ENCODE measurements around the gene CTNNA3.

The CTNNA3 gene

DNA sequence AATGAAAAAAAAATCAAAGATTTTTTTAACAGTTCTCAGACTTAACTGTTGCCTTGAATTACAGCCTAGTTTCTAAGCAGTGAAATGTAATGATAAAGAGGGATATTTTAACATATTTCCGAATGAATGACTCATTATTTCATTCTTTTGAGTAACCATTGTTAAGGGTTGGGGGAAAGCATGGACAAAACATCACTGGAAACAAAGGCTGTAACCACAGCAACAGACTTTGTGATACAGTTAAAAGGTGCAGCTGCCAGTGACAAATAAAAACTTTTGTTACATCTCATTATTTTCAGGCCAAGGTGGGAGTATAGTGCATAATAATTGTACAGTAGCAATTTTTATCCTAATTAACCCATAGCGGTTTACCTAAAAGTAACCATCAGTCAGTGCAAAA lies 597.5 kb downstream of the CTNNA3 start:
- DNase-seq = no peak

DNA sequence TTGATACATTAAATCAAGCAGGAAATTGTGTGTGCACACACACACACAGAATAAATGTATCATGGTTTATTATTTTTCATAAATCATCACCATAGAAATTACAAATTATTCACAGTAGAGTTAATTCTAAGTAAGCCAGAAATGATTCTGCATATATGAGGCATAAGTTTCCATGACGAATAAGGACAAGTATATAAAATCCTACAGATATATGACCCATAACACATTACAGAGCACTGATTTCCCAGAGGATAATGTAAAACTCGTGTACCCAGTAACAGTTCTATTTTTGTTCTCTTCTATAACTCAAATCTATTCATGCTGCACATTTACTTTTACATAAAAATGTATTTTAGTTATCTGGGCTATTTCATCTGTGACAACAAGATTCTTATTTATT lies 600.5 kb downstream of the CTNNA3 start:
- no peak for DNase-seq

DNA sequence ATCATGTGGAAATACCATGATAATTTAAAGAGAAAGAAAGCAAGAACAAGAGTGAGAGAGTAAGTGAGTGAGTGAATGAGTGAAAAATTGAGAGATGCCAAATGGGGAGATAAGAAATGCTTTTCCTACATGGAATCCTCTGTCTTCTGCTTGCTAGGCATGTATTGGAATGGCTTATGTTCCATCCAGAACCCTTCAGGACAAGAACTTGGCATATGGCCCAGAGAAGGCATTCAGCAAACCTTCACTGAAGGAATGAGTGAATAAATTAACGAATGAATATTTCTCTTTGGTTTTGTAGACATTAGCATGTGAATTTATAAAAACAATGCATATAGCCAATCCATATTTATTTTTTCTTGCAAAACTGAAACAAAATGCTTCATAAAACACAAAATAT lies 608.0 kb downstream of the CTNNA3 start:
- no peak for DNase-seq

DNA sequence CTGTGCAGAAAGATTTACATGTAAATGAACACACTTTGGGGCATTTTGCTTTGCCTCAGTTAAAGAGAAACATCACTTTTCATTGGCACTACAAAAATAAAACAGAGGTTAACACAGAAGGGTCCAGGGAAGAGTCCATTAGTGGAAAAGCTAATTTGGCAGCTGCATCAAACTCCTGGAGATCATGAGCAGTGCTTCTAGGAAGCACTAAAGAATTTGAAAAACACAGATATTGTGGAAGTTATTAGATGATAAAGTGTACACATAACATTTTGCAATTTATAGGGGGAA lies 608.9 kb downstream of the CTNNA3 start:
- no peak for DNase-seq

DNA sequence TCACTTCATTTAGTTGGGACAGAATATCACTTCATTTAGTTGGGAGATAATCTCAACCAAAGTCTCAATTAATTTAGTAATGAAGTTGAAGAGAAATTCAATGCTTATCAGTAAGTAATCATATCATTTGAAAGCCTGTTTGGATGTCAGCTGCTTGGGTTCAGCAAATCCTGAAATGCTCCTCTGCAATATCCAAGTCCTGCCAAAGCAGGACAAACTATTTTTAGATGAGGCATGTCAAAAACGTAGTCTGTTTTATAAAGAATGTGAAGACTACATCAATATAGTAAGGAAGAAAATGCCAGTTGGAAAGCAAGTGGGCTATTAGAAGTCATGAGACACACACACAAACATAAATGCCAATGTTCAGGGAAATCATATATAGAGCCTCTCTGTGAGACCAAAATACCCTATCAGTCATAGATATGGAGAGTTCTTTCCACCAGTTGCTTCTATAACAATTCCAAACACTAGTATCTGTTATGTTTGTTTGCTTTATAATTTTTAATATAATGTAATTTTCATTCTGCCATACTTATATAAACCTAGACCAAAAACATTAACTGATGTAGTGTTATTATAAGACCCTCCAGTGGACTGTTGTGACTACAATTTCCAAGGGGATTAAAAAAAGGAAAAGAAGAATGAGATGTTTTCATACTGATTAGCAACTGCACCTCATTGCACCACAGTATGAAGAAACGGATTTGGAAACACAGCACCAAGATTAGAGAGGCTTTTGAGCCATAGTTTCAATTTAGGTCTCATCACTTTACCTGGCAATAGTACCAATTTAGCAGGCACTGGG lies 609.5 kb downstream of the CTNNA3 start:
- no peak for DNase-seq

DNA sequence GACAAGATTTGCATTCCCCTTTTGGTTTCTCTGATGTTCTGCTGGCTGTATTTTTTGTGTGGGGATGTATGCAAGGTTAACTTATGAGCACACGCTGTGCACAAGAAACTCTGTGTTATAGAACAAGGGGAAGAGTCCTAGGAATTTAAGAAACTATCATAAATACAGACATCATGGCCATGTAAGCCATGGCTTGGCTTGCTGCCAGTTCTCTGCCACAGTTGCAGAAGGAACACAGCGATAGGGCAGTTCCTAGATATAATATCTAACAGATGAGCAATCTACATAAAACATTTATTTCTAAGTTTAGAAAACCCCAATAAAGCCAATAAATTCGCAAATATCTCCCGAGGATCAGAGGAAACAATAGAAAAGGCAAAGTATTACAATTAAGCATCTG lies 616.9 kb downstream of the CTNNA3 start:
- no peak for DNase-seq

DNA sequence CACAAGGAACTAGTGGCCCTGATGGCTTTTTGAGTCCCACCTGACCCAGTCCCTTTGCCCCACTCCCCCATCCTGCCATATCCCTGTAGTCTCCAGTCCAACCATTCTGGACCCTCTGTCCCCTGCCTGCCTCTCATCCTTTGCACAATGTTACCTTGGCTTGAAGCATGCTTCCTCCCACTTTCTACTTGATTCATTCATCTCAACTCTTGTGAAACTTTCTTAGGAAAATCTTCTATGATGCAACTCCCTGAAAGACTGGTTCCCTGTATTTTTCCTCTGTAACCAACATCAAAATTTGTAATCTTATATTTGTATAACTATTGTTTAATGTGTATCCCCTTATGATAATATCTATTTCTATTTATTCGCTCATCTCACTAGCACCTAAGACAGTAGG lies 618.6 kb downstream of the CTNNA3 start:
- DNase-seq = no peak

DNA sequence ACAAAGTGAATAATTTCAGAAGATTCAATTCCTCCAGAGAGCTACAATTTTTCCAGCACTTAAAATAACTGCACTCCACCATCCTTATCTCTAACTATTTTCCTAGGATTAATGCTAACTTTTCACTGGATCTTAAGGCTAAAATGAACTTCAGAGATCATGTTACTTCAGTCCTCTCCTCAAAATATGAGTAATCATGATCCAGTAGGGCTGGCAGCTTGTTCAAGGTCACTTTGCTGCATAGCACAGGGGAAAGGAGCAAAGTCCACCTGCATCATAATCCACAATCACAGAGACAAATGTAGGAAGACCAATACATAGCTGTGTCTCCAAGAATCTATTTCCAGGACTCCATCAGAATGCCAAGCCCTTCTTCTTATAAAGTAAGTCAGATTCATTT lies 619.9 kb downstream of the CTNNA3 start:
- no peak for DNase-seq

DNA sequence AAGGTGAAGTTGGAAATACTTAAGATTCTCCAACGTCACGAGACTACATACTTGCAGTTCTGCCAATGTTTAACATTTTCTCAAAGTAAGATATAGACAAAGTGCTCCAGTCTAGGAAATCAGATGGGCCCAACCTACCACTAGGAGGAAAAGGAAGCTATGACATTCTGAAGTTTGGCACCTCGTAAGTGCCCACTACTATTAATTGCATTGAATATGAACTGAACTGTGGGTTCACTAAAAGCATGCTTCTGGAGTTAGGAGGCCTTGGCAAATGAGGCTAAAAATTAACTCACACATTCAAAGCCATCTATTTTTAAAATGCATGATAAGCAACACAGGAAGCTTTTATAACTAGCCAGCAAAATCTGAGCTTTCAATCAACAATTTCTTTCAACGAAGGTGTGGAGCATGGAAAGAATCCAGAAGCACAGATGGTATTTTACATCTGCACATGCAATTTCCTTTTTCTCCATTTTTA lies 620.5 kb downstream of the CTNNA3 start:
- no peak for DNase-seq

DNA sequence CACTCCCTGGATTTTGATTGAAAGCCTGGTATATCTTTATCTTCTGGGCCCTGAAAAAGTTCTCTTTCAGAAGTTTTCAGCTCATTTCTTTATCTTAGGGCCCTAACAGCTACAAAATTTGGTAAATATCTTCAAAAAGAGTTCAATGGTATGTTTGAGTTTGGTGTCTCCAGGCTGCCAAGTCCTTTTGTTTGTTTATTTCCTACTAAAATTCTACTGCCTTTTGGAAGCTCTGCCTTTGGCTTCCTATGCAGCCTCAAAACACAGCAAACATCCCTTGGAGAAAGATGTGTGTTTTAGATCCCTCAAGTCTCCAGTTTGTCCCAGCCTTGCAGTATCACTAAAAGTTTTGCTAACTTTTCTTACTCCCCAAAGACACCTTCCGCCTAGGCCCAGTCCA lies 623.3 kb downstream of the CTNNA3 start:
- no peak for DNase-seq

DNA sequence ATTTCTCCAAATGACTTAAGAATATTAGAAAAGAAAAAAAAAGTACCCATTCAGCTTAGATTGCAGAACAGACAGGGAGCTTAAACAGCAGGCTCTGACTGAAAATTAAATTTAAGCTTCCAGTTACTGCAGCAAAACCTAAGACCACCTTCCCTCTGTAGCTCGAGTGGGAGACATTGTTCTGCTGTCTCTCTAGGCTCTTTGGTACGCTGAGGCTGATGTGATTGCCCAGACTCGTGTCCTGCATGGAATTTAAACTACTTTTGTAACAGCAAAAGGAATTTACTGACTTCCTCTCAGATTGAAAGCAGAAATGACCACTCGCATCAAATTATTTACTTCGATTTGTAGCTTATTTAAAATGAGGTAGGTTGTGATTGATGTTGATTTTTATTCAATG lies 645.6 kb downstream of the CTNNA3 start:
- no peak for DNase-seq

DNA sequence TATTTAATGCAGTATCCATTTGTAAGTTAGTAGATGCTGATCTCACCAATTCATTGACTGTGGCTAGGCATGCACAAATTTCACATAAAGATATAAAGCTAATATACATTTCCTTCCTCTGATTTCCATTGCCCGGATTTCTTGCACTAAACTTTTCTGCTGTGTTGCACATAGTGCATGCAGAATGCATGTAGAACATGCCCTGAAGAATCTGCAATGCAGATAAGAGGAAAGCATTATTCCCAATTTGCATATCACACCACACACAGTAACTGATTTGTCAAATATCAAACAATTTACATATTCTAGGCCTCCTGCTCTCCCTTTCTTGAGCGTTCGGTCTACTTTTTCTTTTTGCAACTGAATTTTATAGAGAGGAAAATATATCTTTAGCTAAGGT lies 646.0 kb downstream of the CTNNA3 start:
- no peak for DNase-seq

DNA sequence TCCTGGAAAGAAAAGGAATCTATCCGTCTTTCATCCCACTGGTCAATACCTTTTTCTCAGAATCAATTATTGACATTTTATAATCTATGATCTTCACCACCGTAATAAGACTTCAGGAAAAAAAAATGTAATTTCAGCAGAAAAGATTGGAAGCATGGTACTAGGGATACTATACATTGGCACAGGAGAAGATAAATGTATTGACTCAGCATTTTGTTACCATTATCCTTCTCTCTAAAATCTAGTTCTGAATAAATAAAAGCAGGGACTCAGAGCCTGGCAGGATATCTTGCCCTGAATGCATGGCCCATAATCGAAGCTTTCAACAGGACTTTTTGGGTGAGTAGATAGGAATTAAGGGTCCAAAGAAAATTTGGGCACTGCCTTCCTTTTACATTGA lies 649.5 kb downstream of the CTNNA3 start:
- DNase-seq = no peak

DNA sequence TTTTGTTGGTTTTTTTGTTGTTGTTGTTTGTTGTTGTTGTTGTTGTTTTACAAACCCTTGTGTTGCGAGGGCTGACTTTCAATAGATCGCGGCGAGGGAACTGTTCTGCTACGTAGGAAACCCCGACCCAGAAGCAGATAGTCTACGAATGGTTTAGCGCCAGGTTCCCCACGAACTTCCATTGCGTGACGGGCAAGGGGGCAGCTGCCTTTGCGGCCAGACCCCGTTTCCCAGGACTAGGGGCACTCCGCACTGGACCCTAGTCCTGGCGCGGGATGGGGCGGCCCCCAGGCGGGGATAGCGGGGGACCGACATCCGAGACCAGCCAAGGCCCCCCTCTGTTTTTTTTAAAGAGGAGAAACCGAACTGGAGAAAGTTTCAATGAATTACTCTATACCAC lies 650.6 kb downstream of the CTNNA3 start:
- DNase-seq = no peak

DNA sequence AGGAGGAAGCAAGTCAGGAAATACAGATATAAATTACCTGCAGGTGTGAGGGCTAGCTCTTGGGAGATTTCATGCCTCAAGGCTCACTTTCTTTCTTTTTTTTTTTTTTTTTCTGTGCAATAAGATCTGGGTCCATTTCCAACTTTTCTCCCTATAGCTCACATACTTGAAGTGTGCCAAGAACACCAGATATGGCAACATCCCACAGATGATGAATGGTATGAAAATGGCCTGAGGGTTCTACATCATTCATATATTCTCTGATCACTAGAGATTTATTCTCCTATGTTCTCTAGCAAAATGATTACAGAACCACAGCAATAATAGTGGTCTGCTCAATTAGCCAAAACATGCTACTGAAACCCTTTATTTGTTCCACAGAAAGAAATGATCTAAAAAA lies 653.0 kb downstream of the CTNNA3 start:
- no peak for DNase-seq

DNA sequence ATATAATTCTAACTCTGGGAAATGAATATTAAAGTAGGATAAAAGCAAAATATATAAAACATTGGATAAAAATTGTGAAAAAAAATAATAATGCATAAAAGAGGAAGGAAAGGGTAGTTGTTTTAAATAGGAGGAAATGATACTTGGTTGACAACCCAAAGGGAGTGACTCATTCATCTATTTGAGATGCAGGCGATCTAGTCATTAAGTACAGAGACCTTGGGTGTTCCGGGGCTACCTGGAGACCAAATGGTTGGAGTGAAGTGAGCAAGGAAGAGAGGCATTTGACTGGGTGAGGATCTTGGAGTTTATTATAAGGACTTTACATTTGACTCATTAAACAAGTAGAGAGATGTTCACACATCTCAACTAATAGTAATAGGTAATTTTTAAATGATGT lies 659.2 kb downstream of the CTNNA3 start:
- DNase-seq = no peak

DNA sequence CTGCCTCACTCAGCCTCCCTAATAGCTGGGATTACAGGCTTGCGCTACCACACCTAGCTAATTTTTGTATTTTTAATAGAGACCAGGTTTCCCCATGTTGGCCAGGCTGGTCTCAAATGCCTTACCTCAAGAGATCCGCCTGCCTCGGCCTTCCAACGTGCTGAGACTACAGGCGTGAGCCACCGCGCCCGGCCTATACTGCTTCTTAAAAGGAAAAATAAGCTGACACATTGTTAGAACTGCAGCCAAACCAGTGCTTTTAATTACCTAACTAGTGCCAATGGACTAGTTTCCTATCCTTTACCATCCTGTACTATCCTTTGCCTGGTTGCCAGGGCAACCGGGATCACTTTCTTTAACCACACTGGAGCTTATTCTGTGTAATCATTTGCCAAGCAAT lies 662.1 kb downstream of the CTNNA3 start:
- DNase-seq = no peak

DNA sequence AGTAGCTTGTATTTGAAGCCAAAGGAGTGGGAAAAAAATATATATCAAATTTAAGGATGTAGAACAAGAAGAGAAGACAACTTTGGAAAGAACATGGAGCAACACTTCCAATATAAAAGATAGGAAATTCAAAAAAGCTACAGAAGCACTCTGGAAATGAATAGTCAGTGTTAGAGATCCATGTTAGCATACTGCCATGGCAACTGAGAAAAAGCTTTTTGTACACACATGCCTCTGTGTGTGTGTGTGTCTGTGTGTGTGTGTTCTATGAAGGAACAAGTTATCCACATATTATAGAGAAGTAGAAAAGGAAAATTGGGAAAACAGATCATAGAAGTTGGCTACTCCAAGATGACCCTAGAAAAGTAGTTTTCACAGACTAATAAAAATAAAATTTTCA lies 673.9 kb downstream of the CTNNA3 start:
- DNase-seq = no peak

DNA sequence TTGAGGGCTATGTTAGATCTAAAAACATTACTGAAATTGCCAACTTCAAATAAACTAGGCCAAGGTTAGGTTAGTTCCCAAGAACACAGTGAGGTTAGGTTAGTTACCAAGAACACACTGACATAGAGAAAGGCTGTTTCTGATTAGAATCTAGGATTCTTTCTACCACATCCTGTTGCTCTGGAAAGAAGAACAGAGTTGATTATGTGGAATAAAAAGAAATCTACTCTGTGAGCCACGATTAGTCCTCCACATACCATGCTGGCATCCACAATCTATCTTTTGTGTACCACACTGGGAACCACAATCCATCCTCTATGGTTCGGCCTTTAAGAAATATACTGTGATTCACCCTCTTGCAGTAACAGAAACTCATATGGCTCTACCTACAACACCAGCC lies 678.8 kb downstream of the CTNNA3 start:
- DNase-seq = no peak

DNA sequence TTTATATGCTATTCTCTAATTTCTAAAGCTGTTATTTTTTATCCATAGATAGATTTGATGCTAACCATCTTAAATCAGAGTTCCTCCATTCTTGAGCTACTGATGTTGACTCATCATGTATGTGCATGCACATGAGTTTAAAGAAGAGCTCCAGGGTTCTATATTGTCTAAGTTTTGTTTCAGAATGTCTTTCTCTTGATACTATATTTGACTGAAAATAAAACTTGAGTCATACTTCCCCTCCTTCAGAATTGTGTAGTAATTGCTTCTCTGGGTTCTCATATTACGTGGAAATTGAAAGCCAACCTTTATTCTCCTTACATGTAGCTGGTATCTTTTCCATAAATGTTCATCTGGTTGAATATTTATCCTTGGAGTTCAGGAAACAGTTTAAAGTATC lies 680.8 kb downstream of the CTNNA3 start:
- no peak for DNase-seq

DNA sequence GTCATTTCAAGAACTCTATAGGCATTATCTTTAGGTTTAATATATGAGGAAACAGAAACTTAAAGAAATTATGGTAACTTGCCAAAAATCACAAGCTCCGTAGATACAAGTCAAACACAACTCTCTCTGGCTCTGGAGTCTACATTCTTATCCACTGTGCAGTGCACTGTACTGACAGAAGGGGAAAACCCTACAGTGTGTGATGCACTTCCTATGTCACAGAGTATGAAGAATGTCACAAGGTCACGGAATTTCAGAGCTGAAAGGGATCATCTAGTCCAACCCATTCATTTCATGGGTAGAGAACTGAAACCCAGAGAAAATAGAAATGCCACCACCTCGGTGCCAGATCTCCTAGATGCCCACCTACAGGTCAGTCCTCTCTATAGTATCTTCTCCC lies 684.0 kb downstream of the CTNNA3 start:
- DNase-seq = no peak

DNA sequence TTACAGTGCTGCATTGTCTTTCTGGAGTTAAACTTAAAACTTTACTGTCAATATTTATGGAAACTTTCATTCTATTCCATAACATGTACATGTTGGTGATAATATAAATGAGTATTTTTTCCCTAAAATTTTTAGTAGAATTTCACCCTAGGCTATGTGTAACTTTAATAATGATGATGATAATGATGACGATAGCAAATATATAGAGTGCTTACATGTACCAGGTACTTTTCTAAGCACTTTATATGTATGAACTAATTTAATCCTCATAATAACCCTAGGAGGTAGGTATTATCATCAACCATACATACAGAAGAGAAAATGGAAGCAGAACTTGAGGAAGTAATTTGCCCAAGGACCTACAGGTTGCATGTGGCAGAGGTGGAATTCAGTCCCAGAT lies 684.5 kb downstream of the CTNNA3 start:
- no peak for DNase-seq

DNA sequence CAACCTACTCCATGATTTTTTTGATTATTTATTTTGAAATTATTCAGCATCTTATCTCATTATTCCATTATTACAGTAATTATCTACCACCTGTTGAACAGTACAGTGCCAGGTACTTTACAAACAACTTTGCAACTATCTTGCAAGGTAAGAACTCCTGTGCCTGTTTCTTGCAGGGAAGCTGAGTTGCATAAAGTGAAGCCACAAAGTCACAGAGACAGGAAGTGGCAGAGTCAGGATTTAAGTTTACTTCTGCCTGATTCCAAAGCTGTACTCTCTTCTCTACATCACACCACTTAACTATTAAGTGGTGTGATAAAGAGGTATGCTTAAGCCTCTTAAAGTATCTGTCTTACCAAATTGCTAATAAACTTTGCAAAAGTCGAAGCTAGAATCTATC lies 690.0 kb downstream of the CTNNA3 start:
- no peak for DNase-seq

DNA sequence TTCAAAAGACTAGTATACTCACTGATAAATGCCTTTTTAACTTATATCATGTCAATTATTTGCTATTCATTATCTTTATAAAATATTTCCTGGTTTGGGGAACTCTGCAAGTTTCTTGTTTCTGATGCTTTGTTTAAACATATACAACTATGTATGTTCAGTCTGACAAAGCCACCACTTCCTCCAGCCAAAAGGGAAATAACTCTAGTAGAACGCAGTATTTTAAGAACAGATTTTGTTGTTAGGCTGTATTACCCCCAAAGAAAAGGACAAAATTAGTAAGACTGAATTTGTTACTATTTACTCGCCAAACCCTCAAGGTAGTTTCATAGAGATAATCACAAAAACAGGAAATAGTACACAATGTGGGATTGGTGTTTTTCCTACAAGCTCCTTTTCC lies 691.3 kb downstream of the CTNNA3 start:
- DNase-seq = no peak

DNA sequence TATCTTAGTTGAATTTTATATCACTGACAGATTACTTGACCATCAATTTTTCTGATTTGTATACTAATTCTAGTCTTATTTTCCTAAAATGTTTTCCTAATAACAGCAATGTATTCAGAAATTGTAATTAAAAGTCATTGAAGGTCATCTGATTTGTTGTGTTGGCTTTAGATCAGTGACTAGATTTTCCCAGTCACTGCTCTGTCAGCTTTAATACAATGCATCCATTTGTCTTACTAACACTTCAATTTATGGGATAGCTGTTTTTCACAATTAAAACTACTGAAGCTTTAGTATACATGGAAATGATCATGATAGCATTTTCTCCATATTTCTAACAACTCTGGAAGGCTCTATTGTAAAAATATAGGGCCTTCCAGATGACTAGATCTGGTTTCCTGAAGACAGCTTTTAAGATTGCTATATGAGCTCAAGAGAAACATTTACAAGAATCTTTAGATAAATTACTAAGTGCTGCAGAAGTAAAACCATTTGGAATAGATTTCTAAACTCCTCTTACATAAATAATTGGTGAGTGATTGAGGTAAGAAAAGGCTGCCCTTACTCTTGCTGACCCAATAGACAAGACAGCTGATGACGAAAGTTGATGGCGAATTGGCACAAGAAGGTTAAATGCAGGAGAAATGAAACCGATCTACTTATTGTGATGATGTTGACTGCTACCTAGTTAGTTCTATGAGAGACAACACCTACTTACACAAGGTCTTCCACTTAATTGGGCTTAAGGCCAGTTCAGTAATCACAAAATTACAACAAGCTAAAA lies 696.0 kb downstream of the CTNNA3 start:
- DNase-seq = no peak
